ENCODE data around the gene DDAH2. TPM values are rescaled to one million over a fixed set of nuclear protein-coding genes. Genes with fewer than 3 reads are reported as not detected.

DDAH2 gene
- total and polyA plus RNA-seq, 8 donors, result 33.3 to 133 (median 65.8) TPM

DNA sequence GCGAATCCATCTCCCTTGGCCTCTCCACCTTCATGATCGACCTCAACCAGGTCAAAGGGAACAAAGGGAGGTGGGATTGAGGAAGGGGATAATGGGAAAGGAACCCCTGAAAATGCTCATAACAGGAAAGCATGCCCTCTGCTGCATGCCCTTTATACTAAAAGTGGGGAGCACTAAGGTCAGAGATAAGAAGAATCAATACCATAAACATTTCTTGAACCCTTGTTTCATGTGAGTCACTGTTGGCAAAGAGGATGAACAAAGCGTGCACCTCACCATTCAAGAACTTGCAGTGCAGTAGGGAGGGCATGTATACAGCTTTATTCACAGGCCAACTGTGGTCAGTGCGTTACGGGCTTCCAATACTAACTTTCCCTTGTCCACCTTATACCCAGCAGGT, 31.7 kb upstream of the DDAH2 start:
- intact Hi-C loops (cut with DNase I; ENCODE audit: low total_unique reads), result loop anchor here (10.0 kb wide), 1 partner anchor 76 kb away; the partner anchor contains the start of gene LY6G5C
- peaks cover 0 to under 1% (median 0%) of the 10 kb centered on the region in 4 donors for H3K4me1 ChIP-seq
- WGBS, 5 donors, result 78 to 88% (median 85%) methylated on average over 5 of the region's 5 CpGs
- no peak overlapping the region for H3K27ac ChIP-seq
- H3K4me3 ChIP-seq, result no peak overlapping the region
- H3K36me3 ChIP-seq, result peaks cover 0 to 25% (median 7%) of the 10 kb centered on the region in 4 donors
- H3K9me3 ChIP-seq, result no peaks in the 10 kb centered on the region
- TF ChIP-seq, protein P1, sequence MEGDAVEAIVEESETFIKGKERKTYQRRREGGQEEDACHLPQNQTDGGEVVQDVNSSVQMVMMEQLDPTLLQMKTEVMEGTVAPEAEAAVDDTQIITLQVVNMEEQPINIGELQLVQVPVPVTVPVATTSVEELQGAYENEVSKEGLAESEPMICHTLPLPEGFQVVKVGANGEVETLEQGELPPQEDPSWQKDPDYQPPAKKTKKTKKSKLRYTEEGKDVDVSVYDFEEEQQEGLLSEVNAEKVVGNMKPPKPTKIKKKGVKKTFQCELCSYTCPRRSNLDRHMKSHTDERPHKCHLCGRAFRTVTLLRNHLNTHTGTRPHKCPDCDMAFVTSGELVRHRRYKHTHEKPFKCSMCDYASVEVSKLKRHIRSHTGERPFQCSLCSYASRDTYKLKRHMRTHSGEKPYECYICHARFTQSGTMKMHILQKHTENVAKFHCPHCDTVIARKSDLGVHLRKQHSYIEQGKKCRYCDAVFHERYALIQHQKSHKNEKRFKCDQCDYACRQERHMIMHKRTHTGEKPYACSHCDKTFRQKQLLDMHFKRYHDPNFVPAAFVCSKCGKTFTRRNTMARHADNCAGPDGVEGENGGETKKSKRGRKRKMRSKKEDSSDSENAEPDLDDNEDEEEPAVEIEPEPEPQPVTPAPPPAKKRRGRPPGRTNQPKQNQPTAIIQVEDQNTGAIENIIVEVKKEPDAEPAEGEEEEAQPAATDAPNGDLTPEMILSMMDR (IDR thresholded peaks at IDR 0.05), result no peak
- TF ChIP-seq EP300 (IDR thresholded peaks at IDR 0.05) (no peak), POLR2A (IDR thresholded peaks at IDR 0.05) (no peak), POLR2AphosphoS5 (IDR thresholded peaks at IDR 0.05) (no peak)
- no peaks in the 10 kb centered on the region for H3K27me3 ChIP-seq
- no peak for DNase-seq

DNA sequence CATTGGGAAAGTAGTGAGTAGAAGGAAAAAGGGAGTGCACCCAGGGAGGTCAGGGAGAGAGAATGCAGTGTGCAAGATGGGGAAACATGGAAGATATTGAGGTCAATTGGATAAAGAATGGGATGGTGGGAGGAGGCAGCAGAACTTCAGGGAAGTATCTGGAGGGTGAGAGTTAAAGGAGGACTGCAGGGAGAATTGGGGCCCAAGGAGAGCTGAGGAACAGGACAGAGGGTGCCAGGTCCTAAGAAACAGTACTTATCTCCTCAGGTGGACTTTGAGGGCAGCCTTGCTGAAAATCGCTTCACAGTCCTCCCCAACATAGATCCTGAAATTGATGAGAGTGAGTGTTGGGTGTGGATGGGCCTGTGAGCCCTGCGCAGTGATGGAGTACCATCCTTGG, 29.2 kb upstream of the DDAH2 start:
- intact Hi-C loops (cut with DNase I; ENCODE audit: low total_unique reads), result no loop called here
- 93 to 100% (median 97%) methylated on average over 2 of the region's 2 CpGs for WGBS, 5 donors

DNA sequence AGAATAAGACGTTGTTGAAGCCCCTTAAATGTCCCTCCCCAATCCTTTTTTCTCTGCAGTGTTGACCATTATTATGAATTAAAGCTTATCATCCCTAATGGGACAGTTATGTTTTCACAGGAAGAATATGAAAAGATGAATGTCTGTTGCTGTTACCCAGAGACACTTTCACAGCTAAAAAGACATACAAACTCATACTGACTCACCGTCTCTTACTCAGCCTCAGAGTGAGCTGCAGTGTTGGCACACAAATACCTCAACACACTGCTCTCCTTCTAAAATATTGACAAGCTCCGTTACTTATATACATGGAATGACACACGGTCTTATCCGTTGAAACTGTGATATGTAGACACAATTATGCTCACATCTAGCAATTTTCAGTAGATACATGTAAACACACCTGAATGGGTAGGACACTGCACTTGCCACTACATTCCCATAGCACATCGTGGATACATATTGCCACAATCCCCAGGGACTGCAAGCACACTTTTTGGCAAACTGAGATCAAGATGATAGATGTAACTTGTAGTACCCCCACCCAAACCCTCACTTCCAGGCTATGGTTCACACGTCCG, 23.7 kb upstream of the DDAH2 start:
- no peaks in the 10 kb centered on the region for H3K27me3 ChIP-seq
- TF ChIP-seq, protein P1 (IDR thresholded peaks at IDR 0.05), result no peak
- TF ChIP-seq POLR2A (IDR thresholded peaks at IDR 0.05), result no peak
- TF ChIP-seq EP300 (IDR thresholded peaks at IDR 0.05), result no peak
- TF ChIP-seq POLR2AphosphoS5 (IDR thresholded peaks at IDR 0.05), result no peak
- H3K36me3 ChIP-seq, result no peaks in the 10 kb centered on the region
- intact Hi-C loops (cut with DNase I; ENCODE audit: low total_unique reads), result no loop called here
- no peaks in the 10 kb centered on the region for H3K4me1 ChIP-seq
- H3K27ac ChIP-seq, result no peak overlapping the region
- WGBS, 5 donors, result 59 to 68% (median 64%) methylated on average over 8 of the region's 8 CpGs
- no peak overlapping the region for H3K4me3 ChIP-seq
- no peaks in the 10 kb centered on the region for H3K9me3 ChIP-seq
- no peak for DNase-seq

More for the DNA sequence above, 29.2 kb upstream of the DDAH2 start:
- no peak for TF ChIP-seq POLR2A (IDR thresholded peaks at IDR 0.05)
- no peak for TF ChIP-seq EP300 (IDR thresholded peaks at IDR 0.05)
- TF ChIP-seq POLR2AphosphoS5 (IDR thresholded peaks at IDR 0.05), result no peak
- TF ChIP-seq, protein P1 (IDR thresholded peaks at IDR 0.05), result no peak
- H3K36me3 ChIP-seq, result peaks cover 0 to 25% (median 7%) of the 10 kb centered on the region in 4 donors
- H3K4me1 ChIP-seq, result no peaks in the 10 kb centered on the region
- H3K27ac ChIP-seq, result no peak overlapping the region
- H3K27me3 ChIP-seq, result no peaks in the 10 kb centered on the region
- no peak for DNase-seq
- H3K9me3 ChIP-seq, result no peaks in the 10 kb centered on the region
- H3K4me3 ChIP-seq, result no peak overlapping the region

DNA sequence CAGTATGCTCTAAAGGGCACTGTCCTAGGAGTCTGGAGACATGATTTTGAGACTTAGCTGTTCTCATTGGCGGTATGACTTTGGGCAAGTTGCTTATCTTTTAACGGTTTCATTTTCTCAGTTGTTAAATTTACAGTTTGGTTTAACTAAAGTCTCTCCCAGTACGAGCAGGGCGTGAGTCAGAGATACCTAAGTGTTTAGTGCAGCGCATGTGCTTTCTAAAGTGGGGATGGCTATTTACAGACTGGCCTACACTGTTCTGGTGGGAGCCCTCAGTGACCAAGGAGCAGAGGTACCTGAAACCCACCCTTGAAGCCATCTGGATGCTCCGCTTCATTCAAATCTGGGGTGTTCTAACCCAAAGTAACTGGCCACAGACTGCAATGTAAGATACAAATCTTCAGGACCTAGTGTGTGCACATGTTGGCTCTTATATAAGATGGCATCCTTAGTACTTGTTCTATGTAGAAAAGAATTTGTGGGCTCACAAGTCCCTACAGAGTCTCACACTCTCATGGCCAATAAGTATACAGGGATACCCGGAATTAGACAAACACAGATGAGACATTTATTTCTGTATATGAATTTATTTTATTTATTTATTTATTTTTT, 21.4 kb upstream of the DDAH2 start:
- Histone ChIP-seq H3K27me3 (no peaks in the 10 kb centered on the region), H3K9me3 (no peaks in the 10 kb centered on the region), H3K27ac (no peak overlapping the region), H3K36me3 (peaks cover 0 to 8% (median 4%) of the 10 kb centered on the region in 4 donors), H3K4me1 (no peaks in the 10 kb centered on the region), H3K4me3 (no peak overlapping the region)
- intact Hi-C loops (cut with DNase I; ENCODE audit: low total_unique reads), result no loop called here
- TF ChIP-seq POLR2AphosphoS5 (IDR thresholded peaks at IDR 0.05) (no peak), EP300 (IDR thresholded peaks at IDR 0.05) (no peak), POLR2A (IDR thresholded peaks at IDR 0.05) (no peak)
- TF ChIP-seq, protein P1 (IDR thresholded peaks at IDR 0.05), result no peak
- no peak for DNase-seq
- 67 to 77% (median 74%) methylated on average over 7 of the region's 7 CpGs for WGBS, 5 donors

All from stomach (tissue), 9 donors.